HepG2 (cell line): Measurements from ENCODE around the gene CNNM1. TPM values are rescaled to one million over a fixed set of nuclear protein-coding genes. Genes with fewer than 3 reads are reported as not detected.

Experiments
- AGO1 ChIP-seq: fragments of 200-400 bp; formaldehyde crosslinking; IDR thresholded peaks from 2 replicates; pipeline ENCODE4 v1.6.1; 2017; ENCODE audit warnings: mild to moderate bottlenecking, low read depth, low read length, moderate library complexity; ENCODE audit not compliant: poor library complexity, severe bottlenecking
- ATF1 ChIP-seq: IDR thresholded peaks from 2 replicates; pipeline ENCODE4 v1.6.1; 2016; ENCODE audit warnings: mild to moderate bottlenecking, control low read depth
- NFYB ChIP-seq: sonication (generic); formaldehyde crosslinking; IDR thresholded peaks from 2 replicates; pipeline ENCODE4 v1.4.0; 2020; ENCODE audit warnings: missing genetic modification reagents
- SP2 ChIP-seq: sonication (generic); formaldehyde crosslinking; IDR thresholded peaks from 2 replicates; pipeline ENCODE4 v1.5.1; 2020; ENCODE audit warnings: mild to moderate bottlenecking, missing genetic modification reagents
- TAF1 ChIP-seq: sonication (generic); formaldehyde crosslinking; IDR thresholded peaks from 2 replicates; pipeline ENCODE4 v1.4.0; 2020; ENCODE audit warnings: missing genetic modification reagents
- ZNF460 ChIP-seq: sonication (generic); formaldehyde crosslinking; IDR thresholded peaks from 2 replicates; pipeline ENCODE4 v1.5.1; 2020; ENCODE audit warnings: missing genetic modification reagents, mild to moderate bottlenecking, borderline replicate concordance
- ZNF558 ChIP-seq: sonication (generic); formaldehyde crosslinking; IDR thresholded peaks from 2 replicates; pipeline ENCODE4 v1.9.0; 2022; ENCODE audit warnings: mild to moderate bottlenecking, missing genetic modification reagents, borderline replicate concordance
- ZNF780A ChIP-seq: sonication (generic); formaldehyde crosslinking; IDR thresholded peaks from 2 replicates; pipeline ENCODE4 v1.8.0; 2022; ENCODE audit warnings: mild to moderate bottlenecking, missing genetic modification reagents, moderate library complexity
- ZSCAN30 ChIP-seq: sonication (generic); formaldehyde crosslinking; IDR thresholded peaks from 2 replicates; pipeline ENCODE4 v1.5.0; 2020; ENCODE audit warnings: mild to moderate bottlenecking, missing genetic modification reagents
- ZSCAN9 ChIP-seq: IDR thresholded peaks from 2 replicates; pipeline ENCODE4 v1.6.1; 2016; ENCODE audit warnings: borderline replicate concordance
- polyA plus RNA-seq, 8 experiments: library from polyadenylated mRNA; depleted of rRNA in 3 of 8; stranded (reverse) in 7 of 8; unstranded in 1 of 8; fragments of >200 nt; fragmentation: Illumina TruSeq in 4 of 8; extraction: Trizol in 4 of 8; gene quantifications; 2 replicates each; pipeline versions ENCODE4 v1.2.1 to v1.2.3, GENCODE V29; 2011 to 2016; ENCODE audit warnings: low read depth in 4 of 8, missing spikeins in 1 of 8, mixed read lengths in 1 of 8; ENCODE audit not compliant: insufficient read depth in 1 of 8
- total RNA-seq, 5 experiments: library from RNA; depleted of rRNA; stranded (reverse); fragments of >200 nt; fragmentation: Illumina TruSeq; extraction: Trizol; gene quantifications; 2 replicates each; pipeline ENCODE4 v1.2.3, GENCODE V29; 2016; ENCODE audit warnings: low read depth in 1 of 5
- TF ChIP-seq, protein P1 (sequence below): sonication (generic); formaldehyde crosslinking; IDR thresholded peaks from 2 replicates; pipeline ENCODE4 v1.4.0; 2020; ENCODE audit warnings: missing genetic modification reagents
- TF ChIP-seq, protein P2 (sequence below): sonication (generic); formaldehyde crosslinking; conservative IDR thresholded peaks from 2 replicates; pipeline ENCODE4 v1.8.0; 2022; ENCODE audit warnings: mild to moderate bottlenecking, moderate library complexity, missing genetic modification reagents
- TF ChIP-seq, protein P3 (sequence below): sonication (generic); formaldehyde crosslinking; IDR thresholded peaks from 2 replicates; pipeline ENCODE4 v1.4.0; 2020; ENCODE audit warnings: low read depth, mild to moderate bottlenecking, missing genetic modification reagents
- TF ChIP-seq, protein P4 (sequence below): IDR thresholded peaks from 2 replicates; pipeline ENCODE4 v1.6.1; 2016; ENCODE audit warnings: missing biosample characterization, missing genetic modification reagents, low read depth
- TF ChIP-seq, protein P5 (sequence below): sonication (generic); formaldehyde crosslinking; IDR thresholded peaks from 2 replicates; pipeline ENCODE4 v1.4.0; 2020; ENCODE audit warnings: low read depth, missing genetic modification reagents

CNNM1 gene
- total and polyA plus RNA-seq, 2 of the 13 experiments (the other 11 are each of a cell fraction or from before 2014, with no cell fraction given), result 4.3 to 9.6 TPM

DNA sequence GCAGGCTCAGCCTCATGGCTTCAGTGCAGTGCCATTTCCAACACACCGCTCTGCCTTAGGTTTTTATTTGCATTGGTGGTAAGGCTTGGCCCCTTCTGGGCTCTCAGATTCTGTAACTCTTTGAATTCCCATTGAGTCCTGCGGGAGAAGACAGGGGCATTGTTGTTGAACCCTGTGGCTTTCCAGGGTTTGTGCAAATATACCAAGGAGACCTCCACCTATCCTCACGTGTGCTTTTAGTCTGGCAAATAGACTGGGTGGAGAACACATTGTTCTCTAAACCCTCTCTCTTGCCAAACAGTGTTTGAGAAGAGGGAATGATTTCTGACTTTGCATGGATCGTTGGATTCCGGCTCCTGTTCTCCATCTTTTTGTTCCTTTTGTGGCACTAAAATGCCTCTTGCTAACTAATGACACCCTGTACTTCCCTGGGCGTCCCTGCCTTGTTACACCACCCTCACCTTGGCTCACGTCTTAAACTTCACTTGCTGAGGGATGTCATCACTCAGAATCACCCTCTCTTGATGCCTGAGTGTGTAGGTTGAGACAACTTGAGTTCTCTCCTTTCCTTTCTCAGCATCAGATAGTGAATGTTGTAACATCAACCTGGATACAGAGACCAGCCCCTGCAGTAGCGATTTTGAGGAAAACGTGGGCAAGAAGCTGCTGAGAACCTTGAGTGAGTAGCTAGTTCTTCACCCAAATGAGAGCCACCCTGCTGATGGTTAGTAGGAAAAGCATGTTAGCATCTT is 60.7 kb downstream of the CNNM1 start (continued):
- TF ChIP-seq, protein P1, sequence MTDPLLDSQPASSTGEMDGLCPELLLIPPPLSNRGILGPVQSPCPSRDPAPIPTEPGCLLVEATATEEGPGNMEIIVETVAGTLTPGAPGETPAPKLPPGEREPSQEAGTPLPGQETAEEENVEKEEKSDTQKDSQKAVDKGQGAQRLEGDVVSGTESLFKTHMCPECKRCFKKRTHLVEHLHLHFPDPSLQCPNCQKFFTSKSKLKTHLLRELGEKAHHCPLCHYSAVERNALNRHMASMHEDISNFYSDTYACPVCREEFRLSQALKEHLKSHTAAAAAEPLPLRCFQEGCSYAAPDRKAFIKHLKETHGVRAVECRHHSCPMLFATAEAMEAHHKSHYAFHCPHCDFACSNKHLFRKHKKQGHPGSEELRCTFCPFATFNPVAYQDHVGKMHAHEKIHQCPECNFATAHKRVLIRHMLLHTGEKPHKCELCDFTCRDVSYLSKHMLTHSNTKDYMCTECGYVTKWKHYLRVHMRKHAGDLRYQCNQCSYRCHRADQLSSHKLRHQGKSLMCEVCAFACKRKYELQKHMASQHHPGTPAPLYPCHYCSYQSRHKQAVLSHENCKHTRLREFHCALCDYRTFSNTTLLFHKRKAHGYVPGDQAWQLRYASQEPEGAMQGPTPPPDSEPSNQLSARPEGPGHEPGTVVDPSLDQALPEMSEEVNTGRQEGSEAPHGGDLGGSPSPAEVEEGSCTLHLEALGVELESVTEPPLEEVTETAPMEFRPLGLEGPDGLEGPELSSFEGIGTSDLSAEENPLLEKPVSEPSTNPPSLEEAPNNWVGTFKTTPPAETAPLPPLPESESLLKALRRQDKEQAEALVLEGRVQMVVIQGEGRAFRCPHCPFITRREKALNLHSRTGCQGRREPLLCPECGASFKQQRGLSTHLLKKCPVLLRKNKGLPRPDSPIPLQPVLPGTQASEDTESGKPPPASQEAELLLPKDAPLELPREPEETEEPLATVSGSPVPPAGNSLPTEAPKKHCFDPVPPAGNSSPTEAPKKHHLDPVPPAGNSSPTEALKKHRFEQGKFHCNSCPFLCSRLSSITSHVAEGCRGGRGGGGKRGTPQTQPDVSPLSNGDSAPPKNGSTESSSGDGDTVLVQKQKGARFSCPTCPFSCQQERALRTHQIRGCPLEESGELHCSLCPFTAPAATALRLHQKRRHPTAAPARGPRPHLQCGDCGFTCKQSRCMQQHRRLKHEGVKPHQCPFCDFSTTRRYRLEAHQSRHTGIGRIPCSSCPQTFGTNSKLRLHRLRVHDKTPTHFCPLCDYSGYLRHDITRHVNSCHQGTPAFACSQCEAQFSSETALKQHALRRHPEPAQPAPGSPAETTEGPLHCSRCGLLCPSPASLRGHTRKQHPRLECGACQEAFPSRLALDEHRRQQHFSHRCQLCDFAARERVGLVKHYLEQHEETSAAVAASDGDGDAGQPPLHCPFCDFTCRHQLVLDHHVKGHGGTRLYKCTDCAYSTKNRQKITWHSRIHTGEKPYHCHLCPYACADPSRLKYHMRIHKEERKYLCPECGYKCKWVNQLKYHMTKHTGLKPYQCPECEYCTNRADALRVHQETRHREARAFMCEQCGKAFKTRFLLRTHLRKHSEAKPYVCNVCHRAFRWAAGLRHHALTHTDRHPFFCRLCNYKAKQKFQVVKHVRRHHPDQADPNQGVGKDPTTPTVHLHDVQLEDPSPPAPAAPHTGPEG (CRISPR knock-in tag), result no peak
- TF ChIP-seq ZNF780A (CRISPR knock-in tag) (no peak), ZSCAN9 (CRISPR knock-in tag) (no peak), ZNF460 (no peak), NFYB (no peak), AGO1 (no peak), ZNF558 (no peak), TAF1 (CRISPR knock-in tag) (no peak), ATF1 (no peak), SP2 (CRISPR knock-in tag) (no peak), ZSCAN30 (CRISPR knock-in tag) (no peak)
- TF ChIP-seq, protein P2, sequence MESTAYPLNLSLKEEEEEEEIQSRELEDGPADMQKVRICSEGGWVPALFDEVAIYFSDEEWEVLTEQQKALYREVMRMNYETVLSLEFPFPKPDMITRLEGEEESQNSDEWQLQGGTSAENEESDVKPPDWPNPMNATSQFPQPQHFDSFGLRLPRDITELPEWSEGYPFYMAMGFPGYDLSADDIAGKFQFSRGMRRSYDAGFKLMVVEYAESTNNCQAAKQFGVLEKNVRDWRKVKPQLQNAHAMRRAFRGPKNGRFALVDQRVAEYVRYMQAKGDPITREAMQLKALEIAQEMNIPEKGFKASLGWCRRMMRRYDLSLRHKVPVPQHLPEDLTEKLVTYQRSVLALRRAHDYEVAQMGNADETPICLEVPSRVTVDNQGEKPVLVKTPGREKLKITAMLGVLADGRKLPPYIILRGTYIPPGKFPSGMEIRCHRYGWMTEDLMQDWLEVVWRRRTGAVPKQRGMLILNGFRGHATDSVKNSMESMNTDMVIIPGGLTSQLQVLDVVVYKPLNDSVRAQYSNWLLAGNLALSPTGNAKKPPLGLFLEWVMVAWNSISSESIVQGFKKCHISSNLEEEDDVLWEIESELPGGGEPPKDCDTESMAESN (CRISPR knock-in tag), result no peak
- TF ChIP-seq, protein P3, sequence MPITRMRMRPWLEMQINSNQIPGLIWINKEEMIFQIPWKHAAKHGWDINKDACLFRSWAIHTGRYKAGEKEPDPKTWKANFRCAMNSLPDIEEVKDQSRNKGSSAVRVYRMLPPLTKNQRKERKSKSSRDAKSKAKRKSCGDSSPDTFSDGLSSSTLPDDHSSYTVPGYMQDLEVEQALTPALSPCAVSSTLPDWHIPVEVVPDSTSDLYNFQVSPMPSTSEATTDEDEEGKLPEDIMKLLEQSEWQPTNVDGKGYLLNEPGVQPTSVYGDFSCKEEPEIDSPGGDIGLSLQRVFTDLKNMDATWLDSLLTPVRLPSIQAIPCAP (CRISPR knock-in tag), result no peak
- TF ChIP-seq, protein P4, sequence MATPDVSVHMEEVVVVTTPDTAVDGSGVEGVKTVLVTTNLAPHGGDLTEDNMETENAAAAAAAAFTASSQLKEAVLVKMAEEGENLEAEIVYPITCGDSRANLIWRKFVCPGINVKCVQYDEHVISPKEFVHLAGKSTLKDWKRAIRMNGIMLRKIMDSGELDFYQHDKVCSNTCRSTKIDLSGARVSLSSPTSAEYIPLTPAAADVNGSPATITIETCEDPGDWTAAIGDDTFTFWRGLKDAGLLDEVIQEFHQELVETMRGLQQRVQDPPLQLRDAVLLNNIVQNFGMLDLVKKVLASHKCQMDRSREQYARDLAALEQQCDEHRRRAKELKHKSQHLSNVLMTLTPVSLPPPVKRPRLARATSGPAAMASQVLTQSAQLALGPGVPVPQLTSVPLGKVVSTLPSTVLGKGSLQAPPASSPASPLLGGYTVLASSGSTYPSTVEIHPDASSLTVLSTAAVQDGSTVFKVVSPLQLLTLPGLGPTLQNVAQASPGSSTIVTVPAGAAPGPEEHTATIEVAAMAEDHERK, result no peak
- TF ChIP-seq, protein P5, sequence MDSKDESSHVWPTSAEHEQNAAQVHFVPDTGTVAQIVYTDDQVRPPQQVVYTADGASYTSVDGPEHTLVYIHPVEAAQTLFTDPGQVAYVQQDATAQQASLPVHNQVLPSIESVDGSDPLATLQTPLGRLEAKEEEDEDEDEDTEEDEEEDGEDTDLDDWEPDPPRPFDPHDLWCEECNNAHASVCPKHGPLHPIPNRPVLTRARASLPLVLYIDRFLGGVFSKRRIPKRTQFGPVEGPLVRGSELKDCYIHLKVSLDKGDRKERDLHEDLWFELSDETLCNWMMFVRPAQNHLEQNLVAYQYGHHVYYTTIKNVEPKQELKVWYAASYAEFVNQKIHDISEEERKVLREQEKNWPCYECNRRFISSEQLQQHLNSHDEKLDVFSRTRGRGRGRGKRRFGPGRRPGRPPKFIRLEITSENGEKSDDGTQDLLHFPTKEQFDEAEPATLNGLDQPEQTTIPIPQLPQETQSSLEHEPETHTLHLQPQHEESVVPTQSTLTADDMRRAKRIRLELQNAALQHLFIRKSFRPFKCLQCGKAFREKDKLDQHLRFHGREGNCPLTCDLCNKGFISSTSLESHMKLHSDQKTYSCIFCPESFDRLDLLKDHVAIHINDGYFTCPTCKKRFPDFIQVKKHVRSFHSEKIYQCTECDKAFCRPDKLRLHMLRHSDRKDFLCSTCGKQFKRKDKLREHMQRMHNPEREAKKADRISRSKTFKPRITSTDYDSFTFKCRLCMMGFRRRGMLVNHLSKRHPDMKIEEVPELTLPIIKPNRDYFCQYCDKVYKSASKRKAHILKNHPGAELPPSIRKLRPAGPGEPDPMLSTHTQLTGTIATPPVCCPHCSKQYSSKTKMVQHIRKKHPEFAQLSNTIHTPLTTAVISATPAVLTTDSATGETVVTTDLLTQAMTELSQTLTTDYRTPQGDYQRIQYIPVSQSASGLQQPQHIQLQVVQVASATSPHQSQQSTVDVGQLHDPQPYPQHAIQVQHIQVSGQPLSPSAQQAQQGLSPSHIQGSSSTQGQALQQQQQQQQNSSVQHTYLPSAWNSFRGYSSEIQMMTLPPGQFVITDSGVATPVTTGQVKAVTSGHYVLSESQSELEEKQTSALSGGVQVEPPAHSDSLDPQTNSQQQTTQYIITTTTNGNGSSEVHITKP (CRISPR knock-in tag), result no peak
